Naive thymus-derived CD4-positive, alpha-beta T cell (primary cell): ENCODE measurements around the gene ALDH1B1. TPM values are rescaled to one million over a fixed set of nuclear protein-coding genes. Genes with fewer than 3 reads are reported as not detected.

Experiments
- ATAC-seq: fragments of 150-1000 bp; cut with Tn5 transposase; 2 replicates; pipeline ENCODE4 v1.10.0; 2021; ENCODE audit warnings: mild to moderate bottlenecking, moderate library complexity
- CTCF ChIA-PET: fragments of 350-600 bp; sonication (Branson Sonifier 250); formaldehyde crosslinking; loops from one replicate; lab custom pipeline; 2021; ENCODE audit warnings: antibody characterized with exemption; lab: Charles Lee
- POLR2A ChIA-PET: fragments of 350-600 bp; sonication (Branson Sonifier 250); formaldehyde crosslinking; loops from one replicate; lab custom pipeline; 2021; ENCODE audit warnings: antibody characterized with exemption, inconsistent platforms; lab: Charles Lee
- DNase-seq, 9 donors: peaks; one replicate each; pipeline versions ENCODE4 v3.0.0 to v3.0.0-alpha.2; 2020 to 2022; ENCODE audit warnings: mixed read lengths in 1 of 9
- H3K27ac ChIP-seq: one replicate; pipeline ENCODE4 v1.7.0; 2013; ENCODE audit warnings: mild to moderate bottlenecking, low read depth, low read length, moderate library complexity
- H3K27me3 ChIP-seq, 2 donors: one replicate each; pipeline ENCODE4 v1.7.0; 2013; ENCODE audit warnings: low read length in 2 of 2, mild to moderate bottlenecking in 2 of 2, moderate library complexity in 2 of 2; ENCODE audit not compliant: control insufficient read depth in 2 of 2, insufficient read depth in 2 of 2
- H3K36me3 ChIP-seq, 3 experiments: 1 replicate in 2 of 3; 2 replicates in 1 of 3; pipeline ENCODE4 v1.7.0; 2013; ENCODE audit warnings: low read length in 3 of 3, mild to moderate bottlenecking in 3 of 3, moderate library complexity in 1 of 3; ENCODE audit not compliant: insufficient read depth in 3 of 3, control insufficient read depth in 2 of 3
- H3K4me1 ChIP-seq, 2 donors: one replicate each; pipeline ENCODE4 v1.7.0; 2013; ENCODE audit warnings: low read length in 2 of 2, mild to moderate bottlenecking in 2 of 2, moderate library complexity in 1 of 2; ENCODE audit not compliant: control insufficient read depth in 2 of 2, insufficient read depth in 2 of 2
- H3K4me3 ChIP-seq: 2 replicates; pipeline ENCODE4 v1.7.0; 2013; ENCODE audit warnings: mild to moderate bottlenecking, low read length
- H3K9me3 ChIP-seq, 3 experiments: 1 replicate in 2 of 3; 2 replicates in 1 of 3; pipeline ENCODE4 v1.7.0; 2013; ENCODE audit warnings: low read length in 3 of 3; ENCODE audit not compliant: control insufficient read depth in 2 of 3
- H3K27ac Mint-ChIP-seq, 9 donors: one replicate each; pipeline ENCODE4 v1.8.0; 2020 to 2022; ENCODE audit warnings: mixed read lengths in 9 of 9, mild to moderate bottlenecking in 8 of 9, moderate library complexity in 5 of 9, inconsistent platforms in 2 of 9
- H3K27me3 Mint-ChIP-seq, 5 donors: one replicate each; pipeline ENCODE4 v1.8.0; 2021 to 2022; ENCODE audit warnings: mixed read lengths in 5 of 5, mild to moderate bottlenecking in 1 of 5
- H3K36me3 Mint-ChIP-seq, 5 donors: one replicate each; pipeline ENCODE4 v1.8.0; 2020 to 2022; ENCODE audit warnings: mixed read lengths in 5 of 5, mild to moderate bottlenecking in 3 of 5, inconsistent platforms in 1 of 5
- H3K4me1 Mint-ChIP-seq, 7 donors: one replicate each; pipeline ENCODE4 v1.8.0; 2020 to 2022; ENCODE audit warnings: mixed read lengths in 7 of 7, mild to moderate bottlenecking in 3 of 7, inconsistent platforms in 1 of 7
- H3K4me3 Mint-ChIP-seq, 10 donors: one replicate each; pipeline ENCODE4 v1.8.0; 2020 to 2022; ENCODE audit warnings: mild to moderate bottlenecking in 10 of 10, mixed read lengths in 10 of 10, moderate library complexity in 6 of 10, inconsistent platforms in 2 of 10
- H3K9me3 Mint-ChIP-seq, 11 donors: one replicate each; pipeline ENCODE4 v1.8.0; 2020 to 2022; ENCODE audit warnings: mixed read lengths in 11 of 11, mild to moderate bottlenecking in 4 of 11, inconsistent platforms in 1 of 11, moderate library complexity in 1 of 11
- intact Hi-C, 2 donors: fragments of 100-400 bp; cut with micrococcal nuclease; formaldehyde crosslinking; loops; one replicate each; pipeline ENCODE4 v1.15.1; 2023
- polyA plus RNA-seq, 2 donors: library from polyadenylated mRNA; unstranded; fragments of 300-500 nt; fragmentation: Illumina TruSeq; gene quantifications; one replicate each; pipeline ENCODE4 v1.2.3, GENCODE V29; 2021
- total RNA-seq, 6 experiments: library from RNA in 5 of 6; stranded (reverse) in 5 of 6; gene quantifications; 1 replicate in 5 of 6; 2 replicates in 1 of 6; pipeline ENCODE4 v1.2.3 and lab custom pipeline; 2021 to 2026

ALDH1B1 gene
- total and polyA plus RNA-seq, 7 experiments from 2014 or later: 1.9 to 13.4 (median 4.6) TPM

- Mint-ChIP-seq H3K9me3 (no peaks in the 10 kb centered on the region), H3K4me1 (no peaks in the 10 kb centered on the region), H3K27me3 (peaks cover 3 to 25% (median 14%) of the 10 kb centered on the region in 5 donors), H3K4me3 (no peak overlapping the region), H3K36me3 (no peaks in the 10 kb centered on the region), H3K27ac (no peak overlapping the region)
- intact Hi-C loops: no loop called here
- ChIA-PET POLR2A (no interaction called here), CTCF (no interaction called here)
- Histone ChIP-seq H3K27me3 (no peaks in the 10 kb centered on the region), H3K4me1 (no peaks in the 10 kb centered on the region), H3K4me3 (no peak overlapping the region), H3K36me3 (no peaks in the 10 kb centered on the region), H3K9me3 (no peaks in the 10 kb centered on the region), H3K27ac (no peak overlapping the region)
- ATAC-seq: peak; percentile 52
- DNase-seq: peak in 3 of 9 donors; percentile 7 to 41 (median 14)
Observed at GRCh38 chr9:38417003-38417945, 24.8 kb downstream of the ALDH1B1 start.

- Histone ChIP-seq H3K27me3 (no peaks in the 10 kb centered on the region), H3K4me3 (no peak overlapping the region), H3K36me3 (no peaks in the 10 kb centered on the region), H3K27ac (no peak overlapping the region), H3K4me1 (no peaks in the 10 kb centered on the region), H3K9me3 (no peaks in the 10 kb centered on the region)
- no peaks in the 10 kb centered on the region for H3K36me3 Mint-ChIP-seq
- peaks cover 11 to 36% (median 24%) of the 10 kb centered on the region in 5 donors for H3K27me3 Mint-ChIP-seq
- ATAC-seq (no peak), DNase-seq (no peak)
- no peaks in the 10 kb centered on the region for H3K9me3 Mint-ChIP-seq
- intact Hi-C loops: no loop called here
- no peak overlapping the region for H3K4me3 Mint-ChIP-seq
- CTCF ChIA-PET: interaction anchor here (1.4 kb wide), 1 partner anchor 10 kb away, joined by 4 read pairs; no protein-coding TSS in a partner anchor
- no peaks in the 10 kb centered on the region for H3K4me1 Mint-ChIP-seq
- no peak overlapping the region for H3K27ac Mint-ChIP-seq
- POLR2A ChIA-PET: no interaction called here
Observed at GRCh38 chr9:38418366-38418765, 25.9 kb downstream of the ALDH1B1 start.

GRCh38 chr9:38419181-38419580 lies 26.7 kb downstream of the ALDH1B1 start:
- H3K4me1 Mint-ChIP-seq: no peaks in the 10 kb centered on the region
- no peak for DNase-seq
- H3K4me3 Mint-ChIP-seq: no peak overlapping the region
- H3K27ac Mint-ChIP-seq: no peak overlapping the region
- Histone ChIP-seq H3K9me3 (no peaks in the 10 kb centered on the region), H3K4me3 (no peak overlapping the region), H3K27ac (no peak overlapping the region), H3K36me3 (no peaks in the 10 kb centered on the region), H3K4me1 (no peaks in the 10 kb centered on the region), H3K27me3 (no peaks in the 10 kb centered on the region)
- no peak for ATAC-seq
- ChIA-PET POLR2A (no interaction called here), CTCF (interaction anchor here (1.4 kb wide), 1 partner anchor 10 kb away, joined by 4 read pairs; no protein-coding TSS in a partner anchor)
- no peaks in the 10 kb centered on the region for H3K36me3 Mint-ChIP-seq
- intact Hi-C loops: no loop called here
- H3K9me3 Mint-ChIP-seq: no peaks in the 10 kb centered on the region
- H3K27me3 Mint-ChIP-seq: peaks cover 14 to 38% (median 27%) of the 10 kb centered on the region in 5 donors

GRCh38 chr9:38421498-38422211 lies 29.2 kb downstream of the ALDH1B1 start:
- Histone ChIP-seq H3K4me3 (no peak overlapping the region), H3K4me1 (no peaks in the 10 kb centered on the region), H3K27me3 (no peaks in the 10 kb centered on the region), H3K27ac (no peak overlapping the region), H3K9me3 (no peaks in the 10 kb centered on the region), H3K36me3 (no peaks in the 10 kb centered on the region)
- ChIA-PET CTCF (no interaction called here), POLR2A (no interaction called here)
- ATAC-seq (no peak), DNase-seq (no peak)
- Mint-ChIP-seq H3K4me1 (peaks cover 0 to 7% (median 5%) of the 10 kb centered on the region in 7 donors), H3K27ac (no peak overlapping the region), H3K27me3 (peaks cover 27 to 53% (median 42%) of the 10 kb centered on the region in 5 donors), H3K36me3 (no peaks in the 10 kb centered on the region), H3K9me3 (no peaks in the 10 kb centered on the region), H3K4me3 (no peak overlapping the region)
- intact Hi-C loops: no loop called here

GRCh38 chr9:38422555-38423260 lies 30.2 kb downstream of the ALDH1B1 start:
- peaks cover 0 to 7% (median 5%) of the 10 kb centered on the region in 7 donors for H3K4me1 Mint-ChIP-seq
- CTCF ChIA-PET: no interaction called here
- H3K36me3 ChIP-seq: no peaks in the 10 kb centered on the region
- peaks cover 33 to 58% (median 45%) of the 10 kb centered on the region in 5 donors for H3K27me3 Mint-ChIP-seq
- H3K4me3 Mint-ChIP-seq: peak overlapping the region in 4 of 10 donors; percentile 31 to 78 (median 54)
- intact Hi-C loops: no loop called here
- POLR2A ChIA-PET: no interaction called here
- no peaks in the 10 kb centered on the region for H3K4me1 ChIP-seq
- H3K36me3 Mint-ChIP-seq: no peaks in the 10 kb centered on the region
- no peaks in the 10 kb centered on the region for H3K9me3 ChIP-seq
- H3K27ac ChIP-seq: no peak overlapping the region
- DNase-seq: no peak
- no peaks in the 10 kb centered on the region for H3K27me3 ChIP-seq
- H3K9me3 Mint-ChIP-seq: no peaks in the 10 kb centered on the region
- no peak overlapping the region for H3K4me3 ChIP-seq
- no peak for ATAC-seq
- H3K27ac Mint-ChIP-seq: no peak overlapping the region

- Mint-ChIP-seq H3K9me3 (no peaks in the 10 kb centered on the region), H3K27ac (no peak overlapping the region), H3K27me3 (peaks cover 39 to 58% (median 45%) of the 10 kb centered on the region in 5 donors), H3K4me1 (peaks cover 0 to 7% (median 5%) of the 10 kb centered on the region in 7 donors), H3K36me3 (no peaks in the 10 kb centered on the region), H3K4me3 (peak overlapping the region in 9 of 10 donors; percentile 4 to 78 (median 32))
- no peaks in the 10 kb centered on the region for H3K4me1 ChIP-seq
- ATAC-seq (no peak), DNase-seq (no peak)
- H3K27ac ChIP-seq: no peak overlapping the region
- ChIA-PET CTCF (no interaction called here), POLR2A (no interaction called here)
- H3K36me3 ChIP-seq: no peaks in the 10 kb centered on the region
- intact Hi-C loops: no loop called here
- no peaks in the 10 kb centered on the region for H3K27me3 ChIP-seq
- no peak overlapping the region for H3K4me3 ChIP-seq
- no peaks in the 10 kb centered on the region for H3K9me3 ChIP-seq
Observed at GRCh38 chr9:38423273-38423972, 30.9 kb downstream of the ALDH1B1 start.
